Aorta (tissue), 5 donors: Measurements from ENCODE around the gene MAP3K13. TPM values are rescaled to one million over a fixed set of nuclear protein-coding genes. Genes with fewer than 3 reads are reported as not detected.

ENCODE experiments used
- ATAC-seq: fragments of 200-7000 bp; cut with Tn5 transposase; one replicate; pipeline ENCODE4 v1.9.1; 2022; ENCODE audit warnings: moderate library complexity; ENCODE audit not compliant: low FRiP score
- DNase-seq, 2 donors: peaks; one replicate each; pipeline ENCODE4 v3.0.0-alpha.2; 2020
- H3K27ac ChIP-seq, 2 donors: one replicate each; pipeline ENCODE4 v1.5.1; 2013; ENCODE audit warnings: low read length in 2 of 2, mild to moderate bottlenecking in 2 of 2, moderate library complexity in 2 of 2, control low read depth in 1 of 2, inconsistent platforms in 1 of 2, low read depth in 1 of 2
- H3K27me3 ChIP-seq, 2 donors: one replicate each; pipeline ENCODE4 v1.6.1; 2013; ENCODE audit warnings: control low read depth in 1 of 2, low read length in 1 of 2, mild to moderate bottlenecking in 1 of 2, moderate library complexity in 1 of 2; ENCODE audit not compliant: insufficient read depth in 2 of 2, control insufficient read depth in 1 of 2
- H3K36me3 ChIP-seq, 2 donors: one replicate each; pipeline ENCODE4 v1.6.1; 2013; ENCODE audit warnings: control low read depth in 1 of 2, low read length in 1 of 2, mild to moderate bottlenecking in 1 of 2; ENCODE audit not compliant: insufficient read depth in 2 of 2, control insufficient read depth in 1 of 2
- H3K4me1 ChIP-seq, 2 donors: one replicate each; pipeline ENCODE4 v1.6.1; 2013; ENCODE audit warnings: low read length in 2 of 2, control low read depth in 1 of 2, mild to moderate bottlenecking in 1 of 2, moderate library complexity in 1 of 2; ENCODE audit not compliant: insufficient read depth in 2 of 2, control insufficient read depth in 1 of 2
- H3K4me3 ChIP-seq, 2 donors: one replicate each; pipeline ENCODE4 v1.5.1; 2013; ENCODE audit warnings: low read length in 2 of 2, control low read depth in 1 of 2, mild to moderate bottlenecking in 1 of 2
- H3K9me3 ChIP-seq: one replicate; pipeline ENCODE4 v1.6.1; 2013; ENCODE audit warnings: mild to moderate bottlenecking, low read length; ENCODE audit not compliant: control insufficient read depth
- WGBS, 2 donors: extraction: QIAGEN DNeasy Blood & Tissue Kit; methylation state at CpG; one replicate each; pipeline ENCODE4 v1.1.7; 2013; 5-methylcytosine and 5-hydroxymethylcytosine counted together
- intact Hi-C, 2 donors: fragments of 100-400 bp; cut with DNase I; formaldehyde crosslinking; loops; one replicate each; pipeline versions ENCODE4 v1.14.2 to v1.15.0; 2022
- polyA plus RNA-seq, 2 donors: library from polyadenylated mRNA; stranded (reverse); fragments of 200-250 nt; gene quantifications; one replicate each; pipeline ENCODE4 v1.2.3, GENCODE V29; 2013
- total RNA-seq, 2 donors: library from RNA; stranded (reverse); fragmentation: NEBNext Ultra II Directional; extraction: Animal tissue kit (Norgen Biotek cat#: 25700); gene quantifications; one replicate each; pipeline ENCODE4 v1.2.1, GENCODE V29; 2021
- donor health status: healthy with polysubstance abuse.
- donor health status: Bipolar disorder and iron deficiency.
- donor health status: DM: no; HTN: no; CAD: no.
- donor health status: DM: no; HTN: no; CAD: no.
- donor health status: DM: yes; HTN: yes; CAD: no.

MAP3K13 gene
- total and polyA plus RNA-seq, 4 donors, result 19.8 to 38.4 (median 27.0) TPM

DNA sequence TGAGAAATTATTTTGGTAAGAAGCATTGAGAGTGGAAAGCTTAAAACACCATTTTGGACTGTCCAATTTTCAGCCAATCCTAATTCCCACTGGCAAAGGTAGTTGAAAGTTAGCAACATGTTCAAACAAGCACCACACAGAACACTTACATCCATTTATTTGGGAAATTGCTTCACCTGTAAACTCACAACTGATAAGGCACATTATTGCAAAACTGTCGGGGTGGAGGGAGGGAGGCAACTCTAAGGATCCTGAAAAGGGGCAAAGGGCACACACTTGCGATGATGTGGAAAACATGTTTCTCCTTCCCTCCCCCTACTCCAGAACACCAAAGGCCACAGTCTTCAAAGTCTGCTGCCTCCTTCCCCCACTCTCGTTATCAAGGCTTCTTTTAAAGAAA is 126.5 kb downstream of the MAP3K13 start:
- ATAC-seq (no peak), DNase-seq (no peak)
- no peak overlapping the region for H3K27ac ChIP-seq
- no peaks in the 10 kb centered on the region for H3K9me3 ChIP-seq
- H3K4me1 ChIP-seq, result no peaks in the 10 kb centered on the region
- whole genome bisulfite sequencing, 2 donors, result 69 to 81% methylated on average over 3 of the region's 3 CpGs
- H3K27me3 ChIP-seq, result no peaks in the 10 kb centered on the region
- no peak overlapping the region for H3K4me3 ChIP-seq
- intact Hi-C loops, result no loop called here
- H3K36me3 ChIP-seq, result peaks cover 5 to 6% of the 10 kb centered on the region in 2 donors

DNA sequence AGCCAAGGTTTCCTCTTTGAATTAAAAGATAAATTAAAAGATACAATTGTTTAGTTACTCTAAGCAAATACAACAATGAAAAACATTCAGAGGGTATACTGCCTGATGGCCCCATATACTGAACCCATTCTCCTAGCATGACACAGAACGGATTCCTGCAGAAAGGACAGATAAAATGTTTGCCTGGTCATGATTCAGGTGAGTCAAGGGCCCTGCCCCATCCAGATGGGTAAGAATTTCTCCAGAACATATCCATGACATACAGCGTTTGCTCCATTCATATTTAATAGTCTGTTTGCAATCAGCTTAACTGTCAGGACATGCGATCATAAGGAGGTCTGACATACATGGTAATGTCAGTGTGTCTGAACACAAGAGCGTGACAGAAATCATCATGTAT is 127.3 kb downstream of the MAP3K13 start:
- Histone ChIP-seq H3K27ac (no peak overlapping the region), H3K36me3 (peaks cover 5 to 6% of the 10 kb centered on the region in 2 donors), H3K4me1 (no peaks in the 10 kb centered on the region), H3K9me3 (no peaks in the 10 kb centered on the region), H3K4me3 (no peak overlapping the region), H3K27me3 (no peaks in the 10 kb centered on the region)
- intact Hi-C loops, result no loop called here
- ATAC-seq (no peak), DNase-seq (no peak)
- WGBS, 2 donors, result 91 to 93% methylated on average over 4 of the region's 4 CpGs

DNA sequence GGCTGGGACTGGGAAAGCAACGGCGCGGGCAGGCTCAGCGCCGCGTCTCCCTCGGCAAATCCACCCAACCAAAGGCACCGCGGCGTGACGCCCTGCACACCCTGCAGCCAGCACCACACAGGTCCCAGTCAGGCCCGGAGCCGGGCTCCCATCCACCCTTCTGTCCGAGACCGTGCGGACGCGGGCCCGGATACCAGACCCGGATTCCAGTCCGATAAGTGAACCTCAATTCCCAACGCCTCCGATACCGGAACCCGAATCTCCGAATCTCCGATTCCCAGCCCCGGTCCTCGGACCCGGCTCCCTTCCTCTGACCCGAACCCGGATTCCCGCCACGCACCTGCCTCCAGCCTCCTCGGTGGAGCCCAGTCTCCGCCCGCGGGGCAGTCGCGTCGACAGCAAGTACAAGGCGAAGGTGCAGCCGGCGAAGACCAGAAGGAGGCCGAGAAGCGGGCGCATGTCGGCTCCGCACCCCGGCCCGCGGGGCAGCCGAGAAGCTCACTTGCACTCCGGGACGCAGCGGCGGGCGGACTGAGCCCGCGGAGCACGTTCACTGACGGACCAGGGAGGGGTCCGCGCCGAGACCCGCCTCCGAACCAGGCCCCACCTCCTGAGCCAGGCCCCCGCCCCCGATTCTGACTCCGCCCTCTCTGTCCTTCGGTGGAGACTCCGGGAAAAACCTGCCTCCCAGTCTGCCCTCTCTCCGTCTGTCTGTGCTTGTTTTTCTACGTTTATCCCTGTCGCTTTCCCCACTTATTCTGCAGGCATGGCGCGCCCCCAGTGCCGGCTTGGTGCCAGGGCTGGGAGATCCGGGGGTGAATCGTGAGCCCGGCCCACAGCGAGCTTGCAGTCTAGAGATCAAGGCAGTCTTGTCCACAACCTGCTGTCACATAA is 135.8 kb downstream of the MAP3K13 start, which contains the start of gene TMEM41A:
TSS of gene TMEM41A (minus strand) at position 533 of the 894 bp plus-strand sequence. CDS start at position 459, 74 bp downstream.
- peak; percentile 99 for ATAC-seq
- H3K36me3 ChIP-seq, result peaks cover 0 to 1% of the 10 kb centered on the region in 2 donors

DNA sequence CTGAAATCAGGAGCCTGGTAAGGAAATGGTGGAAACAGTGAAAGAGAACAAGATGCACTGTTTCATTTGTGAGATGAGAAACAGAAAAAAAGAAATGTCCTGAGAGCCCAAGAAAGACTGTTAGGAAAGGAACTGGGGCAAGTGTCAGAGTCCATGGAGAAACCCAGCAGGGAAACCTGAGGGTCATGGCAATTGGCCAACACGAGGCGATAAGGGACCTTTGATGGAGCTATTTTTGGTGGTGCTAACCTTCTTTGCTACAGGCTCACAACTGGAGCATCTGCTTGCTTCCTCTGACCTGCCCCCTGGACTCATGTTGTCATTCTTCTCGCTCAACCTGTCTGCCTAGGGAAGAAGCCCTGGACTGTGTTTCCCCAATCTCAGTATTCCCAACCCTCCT is 140.1 kb downstream of the MAP3K13 start:
- WGBS, 2 donors, result 69 to 72% methylated on average over 3 of the region's 3 CpGs
- intact Hi-C loops, result no loop called here
- no peak overlapping the region for H3K27ac ChIP-seq
- ATAC-seq (no peak), DNase-seq (no peak)
- H3K4me3 ChIP-seq, result no peak overlapping the region
- H3K27me3 ChIP-seq, result no peaks in the 10 kb centered on the region
- H3K9me3 ChIP-seq, result no peaks in the 10 kb centered on the region
- H3K4me1 ChIP-seq, result no peaks in the 10 kb centered on the region
- no peaks in the 10 kb centered on the region for H3K36me3 ChIP-seq

More for the DNA sequence above, 135.8 kb downstream of the MAP3K13 start, which contains the start of gene TMEM41A:
- DNase-seq, result peak; percentile 96 to 98
- intact Hi-C loops, result loop anchor here in 1 of 2 donors (5.0 kb wide), 1 partner anchor 59 kb away; no protein-coding TSS in a partner anchor
- H3K27ac ChIP-seq, result peak within 1 kb of the TSS in 1 of 2 donors; percentile 30
- no peaks in the 10 kb centered on the region for H3K4me1 ChIP-seq
- no peaks in the 10 kb centered on the region for H3K9me3 ChIP-seq
- 1% methylated on average over 79 to 82 of the region's 82 CpGs for WGBS, 2 donors
- peak within 1 kb of the TSS; percentile 58 to 63 for H3K4me3 ChIP-seq
- H3K27me3 ChIP-seq, result no peaks in the 10 kb centered on the region

DNA sequence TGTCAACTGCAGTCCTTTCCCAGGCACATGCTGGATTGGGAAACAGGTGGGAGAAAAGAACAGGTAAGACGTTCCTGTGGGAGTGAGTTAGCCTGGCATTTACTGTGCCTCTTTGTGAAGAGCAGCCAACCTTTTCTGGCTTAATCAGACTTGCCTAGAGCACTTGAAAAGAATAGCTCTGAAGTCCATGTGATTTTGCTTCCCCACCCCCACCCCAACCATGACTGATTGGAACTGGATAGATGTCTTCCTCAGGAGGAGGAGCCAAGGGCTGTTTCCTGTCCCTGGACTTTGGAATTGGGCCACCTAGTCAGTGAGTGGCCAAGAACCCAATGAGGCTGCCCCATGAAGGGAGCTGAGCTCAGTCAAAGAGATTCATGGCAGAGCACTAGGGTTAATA is 140.6 kb downstream of the MAP3K13 start:
- DNase-seq, result no peak
- intact Hi-C loops, result no loop called here
- H3K4me1 ChIP-seq, result no peaks in the 10 kb centered on the region
- no peak overlapping the region for H3K27ac ChIP-seq
- no peak for ATAC-seq
- no peaks in the 10 kb centered on the region for H3K9me3 ChIP-seq
- 63 to 86% methylated on average over 1 of the region's 1 CpG for WGBS, 2 donors
- H3K4me3 ChIP-seq, result no peak overlapping the region
- H3K27me3 ChIP-seq, result no peaks in the 10 kb centered on the region
- no peaks in the 10 kb centered on the region for H3K36me3 ChIP-seq

DNA sequence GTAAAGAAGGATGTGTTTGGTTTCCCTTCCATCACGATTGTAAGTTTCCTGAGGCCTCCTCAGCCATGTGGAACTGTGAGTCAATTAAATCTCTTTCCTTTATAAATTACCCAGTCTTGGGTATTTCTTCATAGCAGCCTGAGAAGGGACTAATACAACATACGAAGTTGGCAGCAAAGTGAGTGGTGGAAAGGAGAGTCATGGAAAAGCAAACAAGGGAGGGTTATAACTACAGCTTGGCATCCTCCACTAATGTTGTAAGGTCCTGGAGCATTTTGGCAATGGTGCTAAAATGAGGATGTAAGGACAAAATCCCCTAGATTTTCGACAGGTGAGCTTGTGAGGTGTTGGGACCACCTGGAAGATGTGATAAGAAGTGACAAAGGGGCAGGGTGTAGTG is 141.7 kb downstream of the MAP3K13 start:
- intact Hi-C loops, result no loop called here
- ATAC-seq, result no peak
- no peaks in the 10 kb centered on the region for H3K9me3 ChIP-seq
- no peak overlapping the region for H3K4me3 ChIP-seq
- H3K27me3 ChIP-seq, result no peaks in the 10 kb centered on the region
- H3K4me1 ChIP-seq, result no peaks in the 10 kb centered on the region
- 41 to 46% methylated on average over 3 of the region's 3 CpGs for WGBS, 2 donors
- DNase-seq, result no peak
- H3K36me3 ChIP-seq, result no peaks in the 10 kb centered on the region
- no peak overlapping the region for H3K27ac ChIP-seq

DNA sequence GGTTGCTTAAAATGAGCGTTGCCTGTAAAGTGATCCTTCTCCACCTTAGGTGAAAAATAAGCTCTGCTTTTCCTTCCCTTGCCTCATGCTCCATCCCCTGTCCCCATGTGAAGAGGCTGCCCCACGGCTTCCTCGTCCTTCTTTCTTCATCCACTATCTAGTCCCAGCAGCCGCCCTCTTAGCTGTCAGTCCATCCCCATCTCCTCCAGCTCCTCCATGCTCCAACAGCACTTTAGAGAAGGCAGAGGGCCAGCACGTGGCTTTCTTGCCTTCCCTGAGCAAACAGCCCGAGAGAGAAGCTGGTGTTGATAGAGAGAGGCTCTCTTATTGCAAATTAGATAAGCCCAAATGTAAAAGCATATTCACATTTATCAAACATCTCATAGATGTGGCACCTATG is 144.9 kb downstream of the MAP3K13 start:
- intact Hi-C loops, result no loop called here
- H3K36me3 ChIP-seq, result no peaks in the 10 kb centered on the region
- H3K27ac ChIP-seq, result no peak overlapping the region
- no peak overlapping the region for H3K4me3 ChIP-seq
- H3K27me3 ChIP-seq, result no peaks in the 10 kb centered on the region
- DNase-seq, result no peak
- no peaks in the 10 kb centered on the region for H3K4me1 ChIP-seq
- WGBS, 2 donors, result 59 to 61% methylated on average over 6 of the region's 6 CpGs
- no peaks in the 10 kb centered on the region for H3K9me3 ChIP-seq
- ATAC-seq, result no peak

DNA sequence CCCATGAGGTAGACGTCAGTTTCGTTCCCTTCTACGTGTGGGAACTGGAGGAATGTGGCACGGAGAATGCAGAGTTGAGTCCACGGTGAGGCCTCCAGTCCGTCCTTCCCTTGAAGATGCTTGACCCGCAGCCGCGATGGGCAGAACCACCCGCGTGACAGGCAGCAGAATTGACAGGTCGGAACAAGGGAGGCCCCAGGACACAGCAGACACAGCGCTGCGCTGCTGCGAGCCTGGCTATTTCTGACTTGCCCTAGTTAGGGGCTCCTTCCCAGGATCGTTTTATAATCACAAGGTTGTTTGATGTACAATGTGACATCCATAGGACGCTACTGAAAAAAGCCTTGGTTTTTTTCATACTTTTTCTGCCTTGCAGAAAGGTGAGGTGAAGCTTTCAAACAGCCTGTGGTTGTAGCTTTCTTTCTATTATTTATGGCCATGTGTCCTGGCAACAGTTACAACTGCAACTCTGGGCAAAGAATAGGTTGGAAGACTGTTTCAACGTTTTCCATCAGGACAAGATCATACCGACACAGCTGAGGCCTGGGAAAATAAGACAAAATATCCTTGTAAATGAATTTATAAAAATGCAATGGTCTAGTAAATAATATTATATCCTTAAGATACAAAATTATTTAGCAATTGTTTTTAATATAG is 145.5 kb downstream of the MAP3K13 start:
- Histone ChIP-seq H3K36me3 (no peaks in the 10 kb centered on the region), H3K9me3 (no peaks in the 10 kb centered on the region), H3K27ac (no peak overlapping the region), H3K4me3 (no peak overlapping the region), H3K27me3 (no peaks in the 10 kb centered on the region), H3K4me1 (no peaks in the 10 kb centered on the region)
- 64 to 70% methylated on average over 19 of the region's 19 CpGs for WGBS, 2 donors
- intact Hi-C loops, result no loop called here
- ATAC-seq (no peak), DNase-seq (no peak)
